Eye (tissue), 1 donor: Measurements from ENCODE around the gene DIO3.

Experiments
- DNase-seq: peaks from one replicate; pipeline ENCODE4 v3.0.0-alpha.2; 2015

DIO3 gene

GRCh38 chr14:101584055-101584859 lies 23.0 kb downstream of the DIO3 start:
- peak; percentile 81 for DNase-seq

- DNase-seq = no peak
Measured at GRCh38 chr14:101585211-101585610, 23.9 kb downstream of the DIO3 start.

GRCh38 chr14:101586531-101587430 lies 25.5 kb downstream of the DIO3 start:
- DNase-seq = peak; percentile 17

- DNase-seq = peak; percentile 84
Measured at GRCh38 chr14:101587441-101587911, 26.2 kb downstream of the DIO3 start.

GRCh38 chr14:101588286-101588975 lies 27.1 kb downstream of the DIO3 start:
- DNase-seq = peak; percentile 50

- DNase-seq = no peak
Measured at GRCh38 chr14:101588990-101589389, 27.7 kb downstream of the DIO3 start.

DNA sequence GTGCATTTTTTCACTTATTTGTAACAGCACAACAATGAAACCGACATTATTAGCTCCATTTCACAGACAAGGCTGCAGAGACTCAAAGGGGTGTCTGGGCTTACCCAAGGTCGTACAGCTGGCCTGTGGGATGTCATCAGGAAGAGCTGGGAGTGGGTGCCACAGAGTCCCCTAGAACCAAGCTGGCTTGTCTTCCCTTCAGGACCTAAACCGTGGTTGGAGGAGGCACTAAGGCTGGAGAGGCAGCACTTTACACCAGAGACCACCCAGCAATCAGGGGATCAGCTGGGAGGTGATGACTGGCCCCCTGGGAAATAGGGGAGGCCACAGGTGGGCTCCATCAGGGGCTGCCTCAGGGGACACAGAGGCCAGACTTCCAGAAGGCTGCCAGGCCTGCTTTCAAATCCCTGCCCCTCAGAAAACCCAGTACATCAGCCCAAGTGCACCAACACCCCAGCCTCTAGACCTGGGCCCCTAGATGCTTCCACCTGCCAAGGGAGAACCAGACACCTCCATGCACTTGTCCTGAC lies 28.3 kb downstream of the DIO3 start:
- no peak for DNase-seq

DNA sequence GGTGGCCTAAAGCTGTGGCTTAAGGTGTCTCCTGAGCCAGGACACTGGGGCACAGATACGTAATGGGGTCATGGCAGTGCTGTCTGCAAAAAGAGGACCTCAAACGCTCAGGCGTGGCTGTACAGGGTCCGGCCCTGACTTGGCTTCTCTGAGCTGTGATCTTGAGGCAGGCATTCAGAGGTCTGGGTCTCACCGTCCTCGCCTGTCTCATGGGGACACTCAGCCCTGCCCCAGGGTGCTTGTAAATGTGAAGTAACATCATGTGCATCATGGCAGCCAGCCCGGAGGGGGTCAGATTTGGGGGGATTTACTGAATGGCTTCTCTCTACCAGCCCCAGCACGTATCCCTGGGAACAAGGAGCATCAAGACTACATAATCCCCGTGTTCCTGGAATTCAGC lies 28.8 kb downstream of the DIO3 start:
- DNase-seq = no peak

- no peak for DNase-seq
Measured at GRCh38 chr14:101590616-101591015, 29.3 kb downstream of the DIO3 start.

DNA sequence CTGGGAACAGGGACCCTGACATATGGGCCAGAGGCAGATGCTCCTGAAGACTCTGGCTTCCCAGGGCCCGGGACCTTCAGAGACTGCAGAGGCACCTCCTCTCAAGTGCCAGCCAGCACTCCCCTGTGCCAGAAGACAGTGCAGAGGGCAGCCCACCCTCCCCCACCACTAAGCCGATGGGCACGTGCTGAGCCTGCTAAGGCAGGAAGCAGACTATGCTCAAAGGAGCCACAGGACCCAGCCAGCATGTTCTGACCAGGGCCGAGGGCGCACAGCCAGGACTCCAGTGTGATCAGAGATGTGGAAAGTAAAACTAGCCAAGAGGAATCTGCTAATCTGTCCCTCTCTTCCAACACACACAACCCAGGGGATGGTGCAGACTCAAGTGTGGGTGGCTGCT lies 29.8 kb downstream of the DIO3 start:
- DNase-seq = no peak

GRCh38 chr14:101591582-101591981 lies 30.3 kb downstream of the DIO3 start:
- no peak for DNase-seq

- DNase-seq = no peak
Measured at GRCh38 chr14:101593411-101594238, 32.3 kb downstream of the DIO3 start.

- no peak for DNase-seq
Measured at GRCh38 chr14:101594511-101595148, 33.3 kb downstream of the DIO3 start.

- no peak for DNase-seq
Measured at GRCh38 chr14:101595349-101595748, 34.1 kb downstream of the DIO3 start.

GRCh38 chr14:101595887-101596721 lies 34.8 kb downstream of the DIO3 start:
- DNase-seq = no peak

DNA sequence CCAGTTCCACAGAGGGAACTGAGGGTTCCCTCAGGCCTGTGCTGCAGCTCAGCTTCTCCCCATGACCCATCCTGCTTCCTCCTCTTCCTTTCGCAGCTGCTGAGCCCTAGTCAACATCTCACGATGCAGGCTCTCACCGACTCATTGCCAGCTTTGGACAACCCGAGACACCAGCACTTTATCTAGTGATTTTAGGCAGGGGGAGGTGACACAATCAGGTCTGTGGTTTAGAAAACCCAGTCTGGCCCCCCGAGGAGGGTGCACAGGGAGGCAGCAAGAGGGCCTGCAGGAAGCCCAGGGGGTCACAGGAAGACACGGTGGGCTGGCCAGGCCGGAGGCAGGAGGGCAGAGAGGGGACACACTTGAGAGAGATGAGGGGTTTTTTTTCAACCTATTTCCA lies 35.4 kb downstream of the DIO3 start:
- DNase-seq = no peak

DNA sequence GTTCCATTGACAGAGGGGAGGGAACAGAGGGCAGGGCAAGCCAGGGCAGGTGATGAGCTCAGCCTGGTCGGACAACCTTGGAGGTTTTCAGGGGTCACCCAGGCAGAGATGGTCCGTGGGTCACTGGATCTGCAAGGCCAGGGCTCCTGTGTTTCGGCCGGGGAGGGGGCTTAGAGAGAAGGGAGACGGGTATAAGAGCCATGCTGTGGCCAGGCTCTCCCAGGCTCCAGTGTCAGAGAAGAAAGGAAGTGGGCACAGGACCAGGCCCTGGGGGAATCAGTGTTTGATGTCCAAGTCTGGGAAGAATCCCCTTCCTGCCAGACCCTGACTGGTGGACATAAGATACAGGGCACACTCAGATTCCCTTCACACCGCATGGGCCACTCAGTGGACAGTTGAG lies 36.9 kb downstream of the DIO3 start:
- no peak for DNase-seq

GRCh38 chr14:101598571-101599233 lies 37.4 kb downstream of the DIO3 start:
- no peak for DNase-seq

DNA sequence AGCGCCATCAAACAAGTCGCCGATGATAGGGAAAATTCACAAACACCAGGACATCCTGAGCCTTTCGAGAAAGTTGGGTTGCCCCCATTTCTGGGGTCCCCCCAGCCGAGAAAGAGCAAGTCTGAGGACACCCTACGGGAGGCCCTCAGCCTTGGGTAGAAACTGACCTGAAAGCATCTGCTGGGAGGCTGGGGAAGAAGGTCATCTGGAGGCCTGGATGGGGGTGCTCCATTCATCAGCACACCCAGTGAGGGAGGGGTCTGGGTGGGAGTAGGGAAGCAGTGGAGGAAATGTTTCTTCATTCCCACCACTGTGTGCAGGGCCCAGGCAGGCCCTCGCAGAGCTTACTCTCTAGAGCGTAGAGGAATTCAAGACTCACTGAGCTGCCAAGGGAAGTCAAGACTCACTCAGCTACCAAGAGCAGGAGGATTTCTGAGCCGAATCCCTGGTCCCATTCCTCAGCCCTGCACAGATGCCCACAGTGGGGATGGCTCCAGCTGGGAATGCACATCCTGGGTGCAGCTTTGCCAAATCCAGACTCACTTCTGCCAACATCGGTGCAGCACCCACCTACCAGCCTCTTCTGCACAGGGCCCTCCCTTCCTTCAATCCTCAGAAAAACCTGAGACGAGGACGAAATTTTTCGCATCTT lies 38.1 kb downstream of the DIO3 start:
- no peak for DNase-seq
